PFSK-1 (cell line): Measurements from ENCODE around the gene TSPO2.

Experiments used
- POLR2AphosphoS5 ChIP-seq: IDR thresholded peaks from 2 replicates; pipeline ENCODE4 v1.6.1; 2012; ENCODE audit warnings: low read depth, mild to moderate bottlenecking, control low read depth, low read length, moderate library complexity
- REST ChIP-seq, 2 experiments: IDR thresholded peaks; 2 replicates each; pipeline versions ENCODE4 v1.6.1 to v1.8.0; 2011 to 2012; ENCODE audit warnings: low read depth in 2 of 2, low read length in 2 of 2, control low read depth in 1 of 2, inconsistent platforms in 1 of 2, mild to moderate bottlenecking in 1 of 2, moderate library complexity in 1 of 2; ENCODE audit not compliant: insufficient read depth in 1 of 2
- SIN3A ChIP-seq: IDR thresholded peaks from 2 replicates; pipeline ENCODE4 v1.6.1; 2012; ENCODE audit warnings: mild to moderate bottlenecking, low read length, moderate library complexity, borderline replicate concordance; ENCODE audit not compliant: insufficient read depth
- TAF1 ChIP-seq: IDR thresholded peaks from 2 replicates; pipeline ENCODE4 v1.6.1; 2012; ENCODE audit warnings: low read length, control low read depth, borderline replicate concordance; ENCODE audit not compliant: insufficient read depth

GRCh38 chr6:41008011-41008410 is 34.3 kb upstream of the TSPO2 start:
- TF ChIP-seq POLR2AphosphoS5 (no peak), TAF1 (no peak), REST (IDR thresholded peaks at IDR 0.05; ENCODE audit: insufficient read depth in 1 of 2, low read depth in 2 of 2, low read length in 2 of 2) (no peak), SIN3A (no peak)
